NCI-H226 (cell line): Measurements from ENCODE around the gene VKORC1L1.
"Not testable (repeated sequence)": the region's sequence is repeated elsewhere in the genome, so short reads cannot be mapped to it uniquely, and the experiment has no call there.

Source experiments
- DNase-seq: peaks from one replicate; pipeline ENCODE4 v3.0.0-alpha.2; 2015

The VKORC1L1 gene

GRCh38 chr7:65980478-65981250 is 107.8 kb downstream of the VKORC1L1 start:
- DNase-seq, result no peak

GRCh38 chr7:65981965-65982792 is 109.3 kb downstream of the VKORC1L1 start, which contains the start of gene GUSB:
Gene GUSB, minus strand, starts transcription at chr7:65982213. Its CDS starts 30 bp downstream, at chr7:65982183.
- DNase-seq, result peak; percentile 73

- DNase-seq, result peak; percentile 61
Measured at GRCh38 chr7:65983965-65984658, 111.2 kb downstream of the VKORC1L1 start.

DNA sequence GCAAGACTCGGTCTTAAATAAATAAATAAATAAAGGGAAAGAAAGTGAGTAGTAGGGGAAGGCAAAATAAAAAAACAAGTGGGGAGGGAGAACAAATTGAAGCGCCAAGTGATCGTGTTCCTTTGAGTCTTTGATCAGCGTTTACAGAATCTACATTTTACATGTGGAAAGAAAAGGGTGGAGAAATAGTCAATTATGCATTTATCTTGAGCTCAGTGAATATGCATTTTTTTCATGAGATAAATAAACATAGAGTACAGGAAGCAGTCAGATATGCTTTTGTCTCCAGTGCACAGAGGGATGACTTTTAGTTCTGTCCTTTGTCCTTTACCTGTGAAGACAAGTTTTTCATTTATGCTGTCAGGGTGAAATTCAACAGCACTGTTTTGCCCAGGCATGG is 115.2 kb downstream of the VKORC1L1 start:
- DNase-seq, result no peak

GRCh38 chr7:65988503-65988902 is 115.6 kb downstream of the VKORC1L1 start:
- DNase-seq, result not testable (repeated sequence)

GRCh38 chr7:65989694-65990080 is 116.8 kb downstream of the VKORC1L1 start:
- DNase-seq, result no peak

GRCh38 chr7:65991829-65992228 is 119.0 kb downstream of the VKORC1L1 start:
- DNase-seq, result not testable (repeated sequence)

- no peak for DNase-seq
Measured at GRCh38 chr7:65992526-65992925, 119.7 kb downstream of the VKORC1L1 start.

DNA sequence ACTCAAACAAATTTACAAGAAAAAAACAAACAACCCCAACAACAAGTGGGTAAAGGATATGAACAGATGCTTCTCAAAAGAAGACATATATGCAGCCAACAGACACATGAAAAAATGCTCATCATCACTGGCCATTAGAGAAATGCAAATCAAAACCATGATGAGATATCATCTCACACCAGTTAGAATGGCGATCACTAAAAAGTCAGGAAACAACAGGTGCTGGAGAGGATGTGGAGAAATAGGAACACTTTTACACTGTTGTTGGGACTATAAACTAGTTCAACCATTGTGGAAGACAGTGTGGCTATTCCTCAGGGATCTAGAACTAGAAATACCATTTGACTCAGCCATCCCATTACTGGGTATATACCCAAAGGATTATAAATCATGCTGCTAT is 122.1 kb downstream of the VKORC1L1 start:
- not testable (repeated sequence) for DNase-seq

DNA sequence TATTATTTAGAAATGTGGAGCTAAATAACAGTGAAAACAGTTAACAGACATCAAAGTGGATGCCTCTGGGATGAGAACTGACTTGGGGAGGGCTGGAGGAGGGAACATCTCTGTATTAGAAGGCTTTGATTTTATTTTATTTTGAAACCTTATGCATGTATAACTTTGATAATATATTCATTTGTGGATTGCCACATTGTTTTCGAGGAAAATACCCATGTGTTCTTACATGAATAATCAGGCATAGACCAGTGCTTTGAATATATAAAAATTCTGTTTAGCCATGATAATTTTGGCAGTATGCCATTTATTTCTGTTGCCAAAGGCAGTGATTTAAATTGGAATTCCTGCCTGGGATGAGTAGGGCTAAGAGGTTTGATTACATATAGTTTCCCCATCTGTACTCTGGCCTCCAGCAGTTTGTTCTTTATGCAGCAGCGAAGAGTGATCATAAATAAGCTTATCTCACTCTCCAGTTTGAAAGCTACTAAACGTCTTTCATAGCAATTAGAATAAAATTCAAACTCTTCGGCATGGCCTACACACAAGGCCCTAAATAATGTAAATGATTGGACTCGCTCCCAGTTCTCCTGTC is 128.0 kb downstream of the VKORC1L1 start:
- not testable (repeated sequence) for DNase-seq

GRCh38 chr7:66005115-66005671 is 132.3 kb downstream of the VKORC1L1 start:
- not testable (repeated sequence) for DNase-seq

- DNase-seq, result no peak
Measured at GRCh38 chr7:66007232-66007631, 134.4 kb downstream of the VKORC1L1 start.
